ENCODE data around the gene RTBDN. TPM values are rescaled to one million over a fixed set of nuclear protein-coding genes. Genes with fewer than 3 reads are reported as not detected.

Gene RTBDN
- total and polyA plus RNA-seq, 12 donors = 0.23 to 16.4 (median 4.4) TPM; not detected in 5

DNA sequence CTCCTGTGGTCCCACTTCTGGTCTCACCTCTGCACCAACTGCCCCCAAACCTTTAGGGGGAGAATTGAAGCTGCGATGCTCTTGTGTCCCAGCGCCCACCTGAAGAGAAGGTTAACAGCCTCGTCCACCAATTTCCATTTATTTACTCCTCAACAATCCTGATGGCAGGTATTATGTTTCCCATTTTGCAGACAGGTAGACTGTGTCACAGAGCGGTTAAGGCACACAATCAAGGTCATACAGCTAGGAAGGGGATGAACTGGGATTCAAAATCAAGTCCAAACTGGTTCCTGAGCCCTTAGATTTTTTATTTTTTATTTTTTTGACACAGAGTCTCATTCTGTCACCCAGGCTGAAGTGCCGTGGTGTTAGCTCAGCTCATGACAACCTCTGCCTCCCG, 40.7 kb upstream of the RTBDN start:
- WGBS, 4 donors = 91 to 100% (median 97%) methylated on average over 6 of the region's 6 CpGs
- Histone ChIP-seq H3K27me3 (no peaks in the 10 kb centered on the region), H3K9me3 (replicated peaks in 1 of 3) (no peaks in the 10 kb centered on the region), H3K4me3 (no peak overlapping the region), H3K4me1 (replicated peaks in 1 of 2) (peaks cover 0 to 6% of the 10 kb centered on the region in 2 donors), H3K36me3 (replicated peaks in 1 of 2) (peaks cover 0 to 22% of the 10 kb centered on the region in 2 donors), H3K27ac (no peak overlapping the region)
- DNase-seq = no peak
- TF ChIP-seq POLR2A (IDR thresholded peaks at IDR 0.05) (no peak), CTCF (IDR thresholded peaks at IDR 0.05) (no peak)
- intact Hi-C loops (cut with DNase I) = no loop called here

GRCh38 chr19:12873891-12874745, 39.7 kb upstream of the RTBDN start:
- peaks cover 0 to 6% of the 10 kb centered on the region in 2 donors for H3K4me1 ChIP-seq (replicated peaks in 1 of 2)
- peaks cover 0 to 22% of the 10 kb centered on the region in 2 donors for H3K36me3 ChIP-seq (replicated peaks in 1 of 2)
- no peak for DNase-seq
- H3K9me3 ChIP-seq (replicated peaks in 1 of 3) = no peaks in the 10 kb centered on the region
- intact Hi-C loops (cut with DNase I) = no loop called here
- H3K27me3 ChIP-seq = no peaks in the 10 kb centered on the region
- WGBS, 4 donors = 84 to 98% (median 91%) methylated on average over 33 to 85 of the region's 86 CpGs
- no peak overlapping the region for H3K4me3 ChIP-seq
- no peak for TF ChIP-seq CTCF (IDR thresholded peaks at IDR 0.05)
- no peak for TF ChIP-seq POLR2A (IDR thresholded peaks at IDR 0.05)
- peak overlapping the region in 1 of 5 donors; percentile 70 for H3K27ac ChIP-seq

GRCh38 chr19:12872941-12873890, 38.8 kb upstream of the RTBDN start:
- peak overlapping the region in 3 of 5 donors; percentile 13 to 70 (median 67) for H3K27ac ChIP-seq
- intact Hi-C loops (cut with DNase I) = no loop called here
- WGBS, 4 donors = 49 to 74% (median 56%) methylated on average over 19 to 70 of the region's 70 CpGs
- no peaks in the 10 kb centered on the region for H3K9me3 ChIP-seq (replicated peaks in 1 of 3)
- H3K27me3 ChIP-seq = no peaks in the 10 kb centered on the region
- peaks cover 0 to 6% of the 10 kb centered on the region in 2 donors for H3K4me1 ChIP-seq (replicated peaks in 1 of 2)
- peak overlapping the region in 1 of 4 donors; percentile 30 for H3K4me3 ChIP-seq
- peaks cover 0 to 15% of the 10 kb centered on the region in 2 donors for H3K36me3 ChIP-seq (replicated peaks in 1 of 2)
- TF ChIP-seq POLR2A (IDR thresholded peaks at IDR 0.05) (peak in 1 of 2 donors; percentile 65), CTCF (IDR thresholded peaks at IDR 0.05) (no peak)
- DNase-seq = peak; percentile 87 to 97 (median 95)

GRCh38 chr19:12872255-12872654, 37.9 kb upstream of the RTBDN start:
- peaks cover 5 to 13% of the 10 kb centered on the region in 2 donors for H3K4me1 ChIP-seq (replicated peaks in 1 of 2)
- no peaks in the 10 kb centered on the region for H3K27me3 ChIP-seq
- H3K27ac ChIP-seq = no peak overlapping the region
- H3K36me3 ChIP-seq (replicated peaks in 1 of 2) = peaks cover 0 to 6% of the 10 kb centered on the region in 2 donors
- intact Hi-C loops (cut with DNase I) = no loop called here
- no peak overlapping the region for H3K4me3 ChIP-seq
- no peak for DNase-seq
- no peak for TF ChIP-seq CTCF (IDR thresholded peaks at IDR 0.05)
- TF ChIP-seq POLR2A (IDR thresholded peaks at IDR 0.05) = no peak
- 88 to 91% (median 89%) methylated on average over 5 of the region's 5 CpGs for WGBS, 4 donors
- no peaks in the 10 kb centered on the region for H3K9me3 ChIP-seq (replicated peaks in 1 of 3)
